ENCODE results near the gene LCE2B.

GRCh38 chr1:152681616-152682015, 4.3 kb upstream of the LCE2B start:
- TF ChIP-seq FOXM1 (IDR thresholded peaks at IDR 0.05; ENCODE audit: borderline replicate concordance), result no peak
- no peak for TF ChIP-seq TARDBP (IDR thresholded peaks at IDR 0.05)
- TF ChIP-seq FOXA1 (IDR thresholded peaks at IDR 0.05), result no peak
- TF ChIP-seq SP1 (IDR thresholded peaks at IDR 0.05), result no peak
- TF ChIP-seq NFRKB (IDR thresholded peaks at IDR 0.05), result no peak
- TF ChIP-seq ARNT (IDR thresholded peaks at IDR 0.05), result no peak
- no peak for TF ChIP-seq ELF4 (IDR thresholded peaks at IDR 0.05)
- no peak for TF ChIP-seq PKNOX1 (IDR thresholded peaks at IDR 0.05)
- TF ChIP-seq HDGF (IDR thresholded peaks at IDR 0.05; ENCODE audit: borderline replicate concordance), result no peak
